Fibroblast of lung (primary cell): ENCODE measurements around the gene ATOX1. TPM values are rescaled to one million over a fixed set of nuclear protein-coding genes. Genes with fewer than 3 reads are reported as not detected.

ENCODE experiments used
- DNase-seq, 2 donors: peaks; one replicate each; pipeline versions ENCODE4 v3.0.0 to v3.0.0-alpha.2; 2010; ENCODE audit warnings: low read depth in 2 of 2
- H2AFZ ChIP-seq: 2 replicates; pipeline ENCODE4 v1.5.1; 2012; ENCODE audit warnings: low read length, control low read depth, inconsistent platforms
- H3K27ac ChIP-seq: 2 replicates; pipeline ENCODE4 v1.5.1; 2011; ENCODE audit warnings: low read length, control low read depth; ENCODE audit not compliant: insufficient read depth
- H3K27me3 ChIP-seq: 2 replicates; pipeline ENCODE4 v1.5.1; 2011; ENCODE audit warnings: mild to moderate bottlenecking, low read length; ENCODE audit not compliant: control insufficient read depth, insufficient read depth
- H3K36me3 ChIP-seq: 2 replicates; pipeline ENCODE4 v1.5.1; 2011; ENCODE audit warnings: low read length; ENCODE audit not compliant: control insufficient read depth, insufficient read depth
- H3K4me1 ChIP-seq: 2 replicates; pipeline ENCODE4 v1.5.1; 2011; ENCODE audit warnings: low read length; ENCODE audit not compliant: control insufficient read depth, insufficient read depth; ENCODE audit errors: extremely low read depth
- H3K4me2 ChIP-seq: 2 replicates; pipeline ENCODE4 v1.5.1; 2011; ENCODE audit warnings: low read length, control low read depth; ENCODE audit not compliant: insufficient read depth; ENCODE audit errors: extremely low read depth
- H3K4me3 ChIP-seq, 4 experiments: fragments of 200-600 bp in 1 of 4; sonication (generic) in 1 of 4; replicated peaks in 1 of 4; 2 replicates each; pipeline ENCODE4 v1.5.1; 2011 to 2016; ENCODE audit warnings: low read length in 4 of 4, low read depth in 3 of 4, mild to moderate bottlenecking in 3 of 4, control low read depth in 2 of 4, inconsistent platforms in 1 of 4, mixed read lengths in 1 of 4; ENCODE audit not compliant: insufficient read depth in 1 of 4; ENCODE audit errors: control extremely low read depth in 1 of 4
- H3K79me2 ChIP-seq: 2 replicates; pipeline ENCODE4 v1.5.1; 2012; ENCODE audit warnings: mild to moderate bottlenecking, low read length, inconsistent platforms; ENCODE audit not compliant: control insufficient read depth, insufficient read depth
- H3K9ac ChIP-seq: 2 replicates; pipeline ENCODE4 v1.5.1; 2011; ENCODE audit warnings: mild to moderate bottlenecking, low read length, control low read depth; ENCODE audit not compliant: insufficient read depth
- H3K9me3 ChIP-seq: 2 replicates; pipeline ENCODE4 v1.5.1; 2012; ENCODE audit warnings: low read depth, low read length; ENCODE audit not compliant: control insufficient read depth, insufficient read depth
- H4K20me1 ChIP-seq: 2 replicates; pipeline ENCODE4 v1.5.1; 2011; ENCODE audit warnings: low read length; ENCODE audit not compliant: control insufficient read depth, insufficient read depth; ENCODE audit errors: extremely low read depth
- EZH2 ChIP-seq: IDR thresholded peaks from 2 replicates; pipeline ENCODE4 v1.5.1; 2012; ENCODE audit warnings: low read length, control low read depth, mild to moderate bottlenecking; ENCODE audit errors: missing control alignments
- polyA plus RNA-seq, 2 donors: library from polyadenylated mRNA; depleted of rRNA in 1 of 2; stranded (reverse) in 1 of 2; unstranded in 1 of 2; fragments of >200 nt; gene quantifications; 2 replicates each; pipeline ENCODE4 v1.2.1, GENCODE V29; 2011 to 2012; ENCODE audit warnings: missing spikeins in 1 of 2
- total RNA-seq: library from RNA; depleted of rRNA; stranded (reverse); fragments of >200 nt; gene quantifications from 2 replicates; pipeline ENCODE4 v1.2.1, GENCODE V29; 2014
- TF ChIP-seq, protein P1 (sequence below), 2 donors: IDR thresholded peaks in 1 of 2; conservative IDR thresholded peaks in 1 of 2; 1 replicate in 1 of 2; 2 replicates in 1 of 2; pipeline ENCODE4 v1.5.1; 2011 to 2012; ENCODE audit warnings: low read length in 2 of 2, control low read depth in 1 of 2, inconsistent platforms in 1 of 2, low read depth in 1 of 2, mild to moderate bottlenecking in 1 of 2

The ATOX1 gene
- total and polyA plus RNA-seq, 2 donors (not counting 1 experiment from before 2014, with no cell fraction given): 59.9 to 245 TPM

DNA sequence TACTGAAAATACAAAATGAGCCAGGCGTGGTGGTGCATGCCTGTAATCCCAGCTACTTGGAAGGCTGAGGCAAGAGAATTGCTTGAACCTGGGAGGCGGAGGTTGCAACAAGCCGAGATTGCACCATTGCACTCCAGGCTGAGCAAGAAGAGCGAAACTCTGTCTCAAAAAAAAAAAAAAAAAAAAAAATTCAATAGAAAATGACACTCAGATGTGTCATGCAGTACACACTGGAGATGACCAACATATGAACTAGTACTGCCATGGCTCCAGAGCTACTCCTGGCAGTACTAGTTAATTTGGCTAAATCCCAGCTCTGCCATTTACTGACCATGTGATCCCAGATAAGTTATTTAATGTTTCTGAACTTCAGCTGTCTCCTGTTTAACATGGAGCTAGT is 7.3 kb downstream of the ATOX1 start:
- Histone ChIP-seq H3K27me3 (no peaks in the 10 kb centered on the region), H3K27ac (no peak overlapping the region), H3K4me2 (no peak overlapping the region), H3K79me2 (peaks cover 8% of the 10 kb centered on the region), H4K20me1 (no peaks in the 10 kb centered on the region), H3K4me3 (no peak overlapping the region), H3K9me3 (no peaks in the 10 kb centered on the region), H3K4me1 (no peaks in the 10 kb centered on the region), H2AFZ (no peak overlapping the region), H3K36me3 (peaks cover 1% of the 10 kb centered on the region), H3K9ac (no peak overlapping the region)
- DNase-seq: no peak
- TF ChIP-seq, protein P1, sequence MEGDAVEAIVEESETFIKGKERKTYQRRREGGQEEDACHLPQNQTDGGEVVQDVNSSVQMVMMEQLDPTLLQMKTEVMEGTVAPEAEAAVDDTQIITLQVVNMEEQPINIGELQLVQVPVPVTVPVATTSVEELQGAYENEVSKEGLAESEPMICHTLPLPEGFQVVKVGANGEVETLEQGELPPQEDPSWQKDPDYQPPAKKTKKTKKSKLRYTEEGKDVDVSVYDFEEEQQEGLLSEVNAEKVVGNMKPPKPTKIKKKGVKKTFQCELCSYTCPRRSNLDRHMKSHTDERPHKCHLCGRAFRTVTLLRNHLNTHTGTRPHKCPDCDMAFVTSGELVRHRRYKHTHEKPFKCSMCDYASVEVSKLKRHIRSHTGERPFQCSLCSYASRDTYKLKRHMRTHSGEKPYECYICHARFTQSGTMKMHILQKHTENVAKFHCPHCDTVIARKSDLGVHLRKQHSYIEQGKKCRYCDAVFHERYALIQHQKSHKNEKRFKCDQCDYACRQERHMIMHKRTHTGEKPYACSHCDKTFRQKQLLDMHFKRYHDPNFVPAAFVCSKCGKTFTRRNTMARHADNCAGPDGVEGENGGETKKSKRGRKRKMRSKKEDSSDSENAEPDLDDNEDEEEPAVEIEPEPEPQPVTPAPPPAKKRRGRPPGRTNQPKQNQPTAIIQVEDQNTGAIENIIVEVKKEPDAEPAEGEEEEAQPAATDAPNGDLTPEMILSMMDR (conservative IDR thresholded peaks at IDR 0.05 in 1 of 2, IDR thresholded peaks at IDR 0.05 in 1 of 2; ENCODE audit: low read depth in 1 of 2, low read length in 2 of 2): no peak
- TF ChIP-seq EZH2: no peak

DNA sequence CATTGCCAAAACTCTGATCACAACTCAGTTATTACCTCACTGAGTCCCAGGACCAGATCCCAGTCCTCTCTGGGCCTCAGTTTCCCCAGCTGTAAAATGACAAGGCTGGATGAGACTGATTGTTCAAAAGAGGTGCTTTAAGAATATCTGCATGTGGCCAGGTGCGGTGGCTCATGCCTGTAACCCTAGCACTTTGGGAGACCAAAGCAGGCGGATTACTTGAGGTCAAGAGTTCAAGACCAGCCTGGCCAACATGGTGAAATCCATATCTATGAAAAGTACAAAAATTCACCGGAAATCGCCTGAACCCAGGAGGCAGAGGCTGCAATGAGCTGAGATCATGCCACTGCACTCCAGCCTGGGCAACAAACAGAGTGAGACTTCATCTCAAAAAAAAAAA is 8.3 kb downstream of the ATOX1 start:
- TF ChIP-seq, protein P1 (conservative IDR thresholded peaks at IDR 0.05 in 1 of 2, IDR thresholded peaks at IDR 0.05 in 1 of 2; ENCODE audit: low read depth in 1 of 2, low read length in 2 of 2): no peak
- no peak for TF ChIP-seq EZH2
- Histone ChIP-seq H3K4me3 (no peak overlapping the region), H3K27me3 (no peaks in the 10 kb centered on the region), H3K79me2 (peaks cover 6% of the 10 kb centered on the region), H3K9ac (no peak overlapping the region), H3K4me1 (peaks cover 6% of the 10 kb centered on the region), H3K4me2 (no peak overlapping the region), H3K36me3 (peaks cover 1% of the 10 kb centered on the region), H3K27ac (no peak overlapping the region), H3K9me3 (no peaks in the 10 kb centered on the region), H4K20me1 (no peaks in the 10 kb centered on the region), H2AFZ (no peak overlapping the region)
- DNase-seq: no peak

DNA sequence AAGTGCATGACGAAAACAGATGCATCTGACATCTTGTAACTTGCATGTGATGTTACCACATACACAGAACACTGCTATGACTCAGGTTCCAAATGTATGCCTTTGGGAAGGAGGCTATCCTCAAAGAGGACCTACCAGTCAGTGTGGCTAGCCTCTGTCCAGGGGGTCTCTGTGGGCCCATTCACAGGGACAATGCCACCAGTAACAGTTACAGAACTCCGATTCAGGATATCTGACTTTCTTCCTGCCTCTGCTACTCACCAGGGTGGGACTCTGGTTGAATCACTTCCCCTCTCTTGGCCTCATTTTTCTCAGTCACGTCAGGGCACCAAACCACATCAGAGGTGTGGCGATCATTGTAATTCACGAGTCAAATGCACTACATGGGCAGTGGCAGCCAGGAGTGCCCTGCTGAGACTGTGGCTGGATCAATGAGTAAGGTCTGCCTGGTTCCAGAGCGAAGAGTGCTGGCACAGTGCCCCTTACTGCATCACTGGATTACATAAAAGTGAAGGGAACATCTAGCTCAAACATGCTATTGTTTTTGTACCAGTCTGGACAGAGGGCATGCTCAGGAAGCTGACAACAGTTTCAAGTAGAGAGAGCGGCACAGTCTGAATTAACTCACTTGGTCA is 13.2 kb downstream of the ATOX1 start:
- peaks cover 25% of the 10 kb centered on the region for H3K4me1 ChIP-seq
- H4K20me1 ChIP-seq: no peaks in the 10 kb centered on the region
- H3K27ac ChIP-seq: peak overlapping the region; percentile 76
- no peak overlapping the region for H2AFZ ChIP-seq
- no peak overlapping the region for H3K4me3 ChIP-seq
- DNase-seq: peak; percentile 77 to 90
- no peaks in the 10 kb centered on the region for H3K9me3 ChIP-seq
- H3K36me3 ChIP-seq: no peaks in the 10 kb centered on the region
- no peak overlapping the region for H3K9ac ChIP-seq
- no peak for TF ChIP-seq EZH2
- TF ChIP-seq, protein P1 (conservative IDR thresholded peaks at IDR 0.05 in 1 of 2, IDR thresholded peaks at IDR 0.05 in 1 of 2; ENCODE audit: low read depth in 1 of 2, low read length in 2 of 2): no peak
- no peaks in the 10 kb centered on the region for H3K79me2 ChIP-seq
- H3K4me2 ChIP-seq: peak overlapping the region; percentile 27
- no peaks in the 10 kb centered on the region for H3K27me3 ChIP-seq
